Islet precursor cell (in vitro differentiated cells): ENCODE measurements around the gene ERGIC1.

Experiments
- DNase-seq: peaks from one replicate; pipeline ENCODE4 v3.0.0-alpha.2; 2018

The ERGIC1 gene

DNA sequence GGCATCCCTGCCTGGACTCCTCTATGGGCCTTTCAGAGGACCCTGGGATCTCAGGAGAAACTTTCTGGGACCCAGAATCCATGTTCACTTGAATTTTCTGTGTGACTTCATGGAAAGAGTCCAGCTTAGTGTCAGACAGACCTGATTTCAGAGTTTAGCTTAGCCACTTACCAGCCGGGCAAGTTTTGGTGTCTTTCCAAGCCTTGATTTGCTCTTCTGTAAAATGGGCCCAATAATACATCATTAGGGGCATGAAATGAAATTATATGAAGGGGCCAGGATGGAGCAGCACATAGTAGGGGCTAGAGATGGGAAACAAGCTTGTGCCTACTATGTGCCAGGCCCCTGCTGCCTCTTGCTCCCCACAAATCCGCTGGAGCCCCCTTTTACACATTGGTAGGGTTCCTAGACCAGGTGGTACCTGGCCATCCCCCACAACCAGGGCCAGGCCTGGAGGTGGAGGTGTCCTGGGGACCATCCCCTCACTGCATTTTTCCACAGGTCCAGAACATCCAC lies 92.0 kb downstream of the ERGIC1 start:
- DNase-seq, result no peak

DNA sequence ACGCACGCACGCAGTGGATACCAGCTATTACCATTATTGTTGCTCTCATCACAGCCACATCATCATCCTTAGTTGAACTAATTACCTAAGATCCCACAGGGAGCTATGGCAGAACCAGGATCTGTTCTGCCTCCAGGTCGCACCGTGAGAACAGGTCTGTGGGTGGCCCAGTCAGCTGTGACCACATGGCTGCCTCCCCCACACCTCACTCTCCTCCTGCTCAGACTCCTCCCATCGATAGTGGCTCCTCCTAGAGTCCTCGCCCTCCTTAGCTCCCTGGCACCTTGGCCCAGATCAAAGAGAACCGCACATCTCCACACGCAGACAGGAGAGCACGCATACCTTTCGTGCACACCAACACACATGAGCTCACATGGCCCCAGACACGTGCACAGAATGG lies 92.7 kb downstream of the ERGIC1 start:
- no peak for DNase-seq

DNA sequence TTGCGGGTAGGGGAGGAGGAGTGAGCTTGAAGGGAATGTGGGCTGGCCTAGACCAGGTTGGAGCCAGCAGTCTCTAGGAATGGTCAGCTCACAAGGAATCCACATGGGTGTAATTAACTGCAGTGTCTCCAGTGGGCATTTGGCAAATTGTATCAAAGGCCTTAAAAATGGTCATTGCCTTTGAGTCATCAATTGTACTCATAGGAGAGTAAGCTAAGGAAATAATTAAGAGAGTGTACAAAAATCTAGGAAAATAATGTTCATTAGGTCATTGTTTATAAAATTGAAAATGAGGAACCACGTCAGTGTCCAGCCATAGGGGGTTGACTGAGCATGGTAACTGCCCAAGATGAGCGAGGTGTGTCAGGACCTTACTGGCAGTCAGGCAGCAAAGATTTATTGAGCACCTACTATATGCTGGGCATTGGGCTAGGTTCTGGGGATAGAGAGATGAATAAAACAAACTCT lies 95.4 kb downstream of the ERGIC1 start:
- no peak for DNase-seq

DNA sequence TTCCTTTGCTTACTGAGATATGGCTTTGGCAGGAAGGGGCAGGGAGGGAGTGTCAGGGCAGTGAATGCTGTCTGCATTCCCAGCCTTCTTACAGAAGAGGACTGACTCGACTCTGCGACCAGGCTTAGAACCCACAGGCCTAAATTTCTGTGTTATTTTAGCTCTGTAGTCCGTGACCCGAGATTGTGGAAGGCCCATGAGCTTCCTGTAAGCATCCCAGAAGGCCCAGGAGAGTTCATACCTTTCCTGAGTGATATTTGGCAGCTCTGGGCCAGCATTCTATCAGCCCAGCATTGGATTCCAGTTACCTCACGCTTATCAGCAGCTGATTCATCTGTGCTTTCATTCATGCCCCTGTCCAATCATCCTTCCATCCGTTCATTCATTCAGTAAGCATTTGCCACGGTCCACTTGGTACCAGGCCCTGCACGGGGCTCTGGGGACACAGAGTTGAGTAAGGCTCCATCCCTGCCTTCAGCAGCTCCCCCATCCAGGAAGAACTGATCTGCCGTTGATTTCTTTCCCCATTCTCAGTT lies 97.0 kb downstream of the ERGIC1 start:
- DNase-seq, result peak; percentile 66

DNA sequence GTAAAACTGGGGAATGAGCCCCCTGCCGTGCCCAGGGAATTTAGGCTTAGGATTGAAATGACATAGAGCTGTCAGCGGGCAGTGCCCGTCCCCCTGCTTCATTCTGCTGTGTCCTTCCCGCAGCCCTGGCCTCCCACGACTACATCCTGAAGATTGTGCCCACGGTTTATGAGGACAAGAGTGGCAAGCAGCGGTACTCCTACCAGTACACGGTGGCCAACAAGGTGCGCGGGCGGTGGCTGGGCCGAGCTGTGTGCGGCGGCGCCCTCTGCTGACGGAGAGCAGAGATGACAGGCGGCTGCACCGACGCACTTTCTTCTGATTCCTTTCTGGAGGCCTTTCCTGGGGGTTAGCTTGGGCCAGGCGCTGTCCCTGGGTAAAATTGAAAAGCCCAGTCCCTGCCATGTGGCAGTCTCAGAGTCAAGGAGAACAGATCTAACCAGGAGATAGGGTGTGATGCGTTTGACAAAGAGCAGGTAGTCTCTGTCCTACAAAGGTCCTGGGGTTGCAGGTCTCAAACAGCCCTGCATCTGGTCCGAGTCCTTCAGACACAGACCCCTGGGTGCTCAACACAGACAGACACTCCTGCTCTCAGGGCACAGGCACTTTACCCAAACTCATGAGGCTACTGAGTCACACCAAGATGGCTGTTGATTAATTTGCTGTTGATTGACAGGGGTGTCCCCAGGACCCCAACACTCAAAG lies 98.4 kb downstream of the ERGIC1 start:
- peak; percentile 80 for DNase-seq

DNA sequence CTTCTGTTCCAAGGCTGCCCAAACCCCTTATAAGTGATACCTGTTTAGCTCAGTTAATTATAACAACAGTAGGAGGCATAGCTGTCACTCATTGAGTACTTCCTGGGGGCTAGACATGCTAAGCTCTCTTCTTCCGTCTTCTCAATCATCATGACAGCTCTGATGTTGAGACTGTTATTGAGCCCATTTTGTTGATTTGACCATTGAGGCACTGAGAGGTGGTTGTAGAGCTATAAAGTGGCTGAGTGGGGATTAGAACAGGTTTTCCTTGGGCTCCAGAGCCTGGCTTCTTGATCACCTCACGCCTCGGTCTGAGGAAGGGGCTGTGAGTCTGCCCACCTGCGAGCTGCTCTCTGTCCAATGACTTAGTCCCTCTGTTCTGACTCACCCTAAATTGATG lies 99.2 kb downstream of the ERGIC1 start:
- no peak for DNase-seq

DNA sequence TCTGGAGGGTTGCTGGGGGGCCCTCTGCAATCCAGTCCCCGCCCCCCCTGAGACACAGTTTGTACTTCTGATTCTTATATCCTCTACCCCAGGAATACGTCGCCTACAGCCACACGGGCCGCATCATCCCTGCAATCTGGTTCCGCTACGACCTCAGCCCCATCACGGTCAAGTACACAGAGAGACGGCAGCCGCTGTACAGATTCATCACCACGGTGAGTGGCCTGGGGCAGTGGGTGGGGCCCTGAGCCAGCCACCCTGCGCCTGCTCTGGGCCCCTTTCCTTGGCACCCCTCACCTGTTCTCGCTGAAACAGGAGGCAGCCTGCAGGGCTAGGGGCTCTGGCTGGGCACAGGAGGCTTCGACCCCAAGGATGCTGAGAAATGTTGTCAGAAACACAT lies 101.0 kb downstream of the ERGIC1 start:
- DNase-seq, result no peak

DNA sequence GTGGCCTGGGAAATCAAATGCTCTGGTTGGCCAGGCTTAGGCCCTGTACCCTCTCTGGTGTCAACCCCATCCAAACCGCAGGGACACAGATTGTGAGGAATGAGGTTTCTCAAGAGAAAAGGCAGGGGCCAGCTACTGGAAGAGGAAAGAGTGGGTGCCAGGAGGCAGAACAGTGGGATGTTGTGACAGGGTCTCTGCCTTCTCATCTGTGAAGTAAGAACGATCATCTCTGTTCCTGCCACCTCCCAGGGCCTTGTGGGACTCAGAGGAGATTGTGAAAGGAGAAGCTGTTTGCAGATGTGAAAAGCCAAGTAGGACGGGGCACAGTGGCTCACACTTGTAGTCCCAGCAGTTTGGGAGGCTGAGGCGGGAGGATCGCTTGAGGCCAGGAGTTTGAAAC lies 102.3 kb downstream of the ERGIC1 start:
- DNase-seq, result no peak

DNA sequence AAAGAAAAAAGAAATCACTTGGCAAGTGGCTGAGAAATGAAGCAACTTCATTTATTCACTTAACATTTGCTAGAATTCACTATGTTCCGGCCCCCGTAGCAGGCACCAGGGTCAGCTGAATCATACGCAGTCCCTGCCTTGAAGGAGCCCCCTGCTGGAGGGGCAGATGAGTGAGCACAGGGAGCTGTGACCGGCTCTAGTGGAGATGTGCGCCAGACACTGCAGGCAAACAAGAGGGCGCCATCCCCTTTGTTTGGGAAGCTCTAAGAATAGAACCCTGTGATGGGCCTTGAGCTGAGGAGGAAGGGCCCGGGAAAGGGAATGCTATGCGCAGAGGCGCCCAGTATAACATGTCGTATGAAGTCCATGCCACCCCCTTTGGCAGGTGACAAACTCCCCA lies 105.0 kb downstream of the ERGIC1 start:
- peak; percentile 81 for DNase-seq

DNA sequence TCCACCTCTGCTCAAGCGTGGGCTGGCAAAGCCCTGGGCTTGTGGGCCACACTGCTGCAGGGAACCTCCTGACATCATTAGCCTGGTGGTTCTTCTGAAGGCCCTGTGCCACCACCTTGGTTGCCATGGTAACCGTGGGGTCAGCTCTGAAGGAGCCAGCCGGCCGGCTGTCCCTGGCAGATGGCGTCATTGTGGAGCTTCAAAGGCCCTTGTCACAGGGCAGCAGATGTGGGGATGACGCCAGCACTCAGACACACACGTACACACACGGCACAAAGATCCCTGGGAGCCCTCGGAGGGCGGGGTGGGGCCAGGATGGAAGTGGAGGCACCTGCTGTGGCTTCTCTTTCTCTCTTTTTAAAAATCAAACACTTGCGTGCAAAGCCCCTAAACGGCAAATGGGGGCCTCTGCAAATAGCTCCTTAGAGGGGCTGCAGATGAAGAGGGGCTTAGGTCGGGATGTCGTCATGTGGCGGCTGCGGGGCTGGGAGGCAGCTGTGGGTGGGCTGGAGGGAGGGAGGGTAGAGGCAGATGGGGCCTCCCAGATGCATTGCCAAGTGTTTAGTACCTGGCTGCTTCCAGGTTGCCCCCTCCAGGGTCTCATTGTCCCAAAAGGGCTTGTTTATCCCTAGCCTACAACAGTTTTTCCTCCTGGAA lies 105.7 kb downstream of the ERGIC1 start:
- peak; percentile 45 for DNase-seq

DNA sequence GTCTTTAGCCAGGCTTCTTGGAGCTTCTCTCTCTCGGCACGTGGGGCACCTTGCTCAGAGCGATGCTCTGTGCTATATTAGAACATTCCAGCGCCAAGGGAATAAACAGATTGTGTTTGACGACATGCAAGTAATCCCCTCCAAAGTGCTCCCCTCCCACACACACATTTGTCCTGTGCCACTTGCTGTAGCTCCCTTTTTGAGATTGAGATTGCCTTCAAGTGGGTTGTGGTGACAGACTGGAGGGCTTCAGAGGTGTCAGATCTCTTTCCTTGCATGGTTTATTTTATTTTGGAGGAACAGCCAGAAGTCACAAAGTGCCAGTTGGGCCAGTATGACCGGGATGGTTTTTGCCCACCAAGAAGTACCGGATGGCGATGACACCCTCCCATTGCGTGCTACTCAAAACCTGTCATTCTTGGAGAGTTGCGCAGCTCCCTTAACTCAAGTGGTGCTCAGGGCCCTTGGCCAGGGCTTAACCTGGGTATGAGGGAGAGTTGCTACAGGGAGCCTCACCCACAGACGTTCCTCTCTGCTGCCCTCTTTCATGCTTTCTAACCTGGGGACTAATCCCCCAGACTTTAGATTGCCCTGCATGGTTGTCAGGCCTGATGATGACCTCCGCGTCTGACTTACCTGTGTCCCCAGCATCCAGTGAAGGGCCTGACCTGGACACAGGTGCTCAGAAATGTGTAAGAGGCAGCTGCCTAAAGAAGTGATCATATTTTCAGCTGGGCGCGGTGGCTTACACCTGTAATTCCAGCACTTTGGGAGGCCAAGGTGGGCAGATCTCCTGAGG lies 106.4 kb downstream of the ERGIC1 start:
- DNase-seq, result peak; percentile 44

DNA sequence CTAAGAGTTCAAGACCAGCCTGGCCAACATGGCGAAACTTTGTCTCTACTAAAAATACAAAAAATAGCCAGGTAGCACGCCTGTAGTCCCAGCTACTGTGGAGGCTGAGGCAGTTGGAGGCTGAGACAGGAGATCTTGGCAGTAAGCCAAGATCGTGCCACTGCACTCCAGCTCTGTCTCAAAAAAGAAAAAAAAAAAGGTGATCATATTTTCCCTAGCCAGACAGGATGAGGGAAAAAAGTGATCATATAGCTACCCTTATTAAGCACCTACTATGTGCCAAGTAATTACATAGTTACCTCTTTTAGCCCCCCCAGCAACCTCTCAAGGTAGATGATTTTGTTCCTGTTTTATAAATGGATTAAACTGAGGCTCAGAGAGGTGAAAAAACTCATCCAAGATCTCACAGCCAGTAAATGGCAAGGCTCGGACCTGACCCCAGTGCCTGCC lies 107.0 kb downstream of the ERGIC1 start:
- peak; percentile 42 for DNase-seq

DNA sequence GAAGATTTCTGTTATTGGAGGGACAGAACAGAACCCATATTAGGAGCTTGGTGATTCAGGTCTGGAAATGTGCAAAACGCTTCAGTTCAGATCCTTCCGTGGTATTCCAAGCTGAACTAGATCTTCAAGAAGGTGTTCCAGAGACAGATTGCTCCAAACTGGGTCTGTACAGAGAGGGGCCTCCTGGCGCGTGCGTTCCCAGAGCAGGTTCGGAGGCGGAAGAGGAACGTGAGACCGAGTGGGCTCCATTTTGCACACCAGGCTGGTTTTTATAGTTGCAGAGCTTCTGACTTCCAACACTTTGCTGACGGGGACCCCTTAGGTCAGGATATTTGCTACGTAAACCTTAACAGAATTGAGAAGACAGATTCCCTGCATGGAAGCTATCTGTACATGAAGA lies 108.5 kb downstream of the ERGIC1 start:
- DNase-seq, result no peak

DNA sequence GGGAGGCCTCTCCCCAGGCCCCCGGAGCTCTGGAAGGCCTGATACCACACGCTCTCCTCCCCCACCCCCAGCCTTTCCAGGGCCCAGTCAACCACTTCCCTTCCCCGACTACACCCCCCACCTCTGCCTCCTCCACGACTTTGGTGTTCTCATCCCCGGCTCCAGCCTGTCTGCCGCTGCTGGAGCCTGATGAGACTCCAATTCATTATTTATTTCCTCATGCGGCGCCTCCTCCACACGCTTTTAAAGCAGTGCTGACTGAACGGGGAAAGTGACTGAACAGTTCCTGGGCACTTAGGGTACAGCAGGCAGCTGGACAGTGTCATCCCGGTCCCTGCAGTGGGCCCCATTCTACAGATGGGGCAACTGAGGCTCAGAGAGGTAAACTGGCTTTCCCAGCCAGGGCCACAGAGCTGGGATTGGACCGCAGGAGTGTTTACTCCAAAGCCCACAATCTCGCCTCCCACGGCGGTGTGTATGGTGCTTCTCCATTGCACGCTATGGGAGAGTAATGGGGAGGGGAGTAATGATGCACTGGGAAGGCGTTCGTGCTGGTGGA lies 109.3 kb downstream of the ERGIC1 start:
- DNase-seq, result peak; percentile 88

DNA sequence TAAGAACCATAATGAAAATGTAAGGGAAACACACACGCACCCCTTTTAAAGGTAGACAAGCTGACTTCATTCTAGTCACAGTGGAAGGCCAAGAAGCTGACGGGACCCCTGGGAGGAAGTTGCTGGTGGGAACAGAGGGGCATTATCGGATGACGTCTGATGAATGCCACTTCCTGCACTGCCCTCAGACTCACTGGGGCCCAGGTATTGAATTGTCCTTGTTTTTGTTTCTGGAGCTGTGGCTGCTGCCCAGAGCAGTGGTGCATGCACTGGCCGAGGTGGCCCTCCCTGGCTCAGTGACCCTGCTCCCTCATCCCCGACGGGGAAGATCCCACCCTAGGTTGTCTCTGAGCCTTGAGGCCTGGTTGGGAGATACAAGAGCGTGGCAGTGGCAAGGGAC lies 109.9 kb downstream of the ERGIC1 start:
- peak; percentile 46 for DNase-seq

DNA sequence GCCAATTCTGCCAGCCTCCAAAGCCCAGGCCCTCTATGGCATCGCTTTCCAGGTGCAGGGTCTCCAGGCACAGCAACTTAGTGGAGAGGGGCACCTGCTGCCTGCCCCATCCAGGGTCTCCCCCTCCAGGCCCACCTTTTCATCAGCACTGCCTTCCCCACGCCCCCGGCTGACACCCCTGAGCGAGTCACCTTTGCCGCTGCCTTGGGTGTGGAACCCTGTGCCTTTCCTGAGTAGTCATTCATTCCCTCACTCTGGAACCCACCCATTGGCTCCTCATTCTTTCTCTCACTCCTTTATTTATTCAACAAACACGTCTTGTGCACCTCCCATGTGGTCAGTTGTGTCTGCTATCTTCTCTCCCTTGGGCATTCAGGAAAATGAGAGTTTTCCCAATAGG lies 110.7 kb downstream of the ERGIC1 start:
- DNase-seq, result peak; percentile 49

DNA sequence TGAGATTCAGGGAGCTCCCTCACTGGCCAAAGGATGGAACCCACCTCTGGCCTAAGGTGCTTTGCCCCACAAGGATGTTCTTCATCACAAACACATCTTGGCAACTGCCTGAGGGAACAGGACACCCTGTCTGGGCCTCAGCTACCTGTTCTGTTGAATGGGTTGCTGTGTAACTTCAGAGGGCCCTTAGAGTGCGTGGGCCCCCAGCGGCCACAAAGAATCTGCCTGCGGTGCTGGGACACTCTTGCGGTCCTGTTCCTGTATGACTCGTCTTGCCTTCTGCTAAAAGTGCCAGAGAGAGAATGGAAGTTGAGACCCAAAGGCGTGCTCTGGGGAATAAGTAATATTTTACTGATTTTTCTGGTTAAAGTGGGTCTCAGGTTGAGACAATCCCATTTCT lies 111.1 kb downstream of the ERGIC1 start:
- no peak for DNase-seq

DNA sequence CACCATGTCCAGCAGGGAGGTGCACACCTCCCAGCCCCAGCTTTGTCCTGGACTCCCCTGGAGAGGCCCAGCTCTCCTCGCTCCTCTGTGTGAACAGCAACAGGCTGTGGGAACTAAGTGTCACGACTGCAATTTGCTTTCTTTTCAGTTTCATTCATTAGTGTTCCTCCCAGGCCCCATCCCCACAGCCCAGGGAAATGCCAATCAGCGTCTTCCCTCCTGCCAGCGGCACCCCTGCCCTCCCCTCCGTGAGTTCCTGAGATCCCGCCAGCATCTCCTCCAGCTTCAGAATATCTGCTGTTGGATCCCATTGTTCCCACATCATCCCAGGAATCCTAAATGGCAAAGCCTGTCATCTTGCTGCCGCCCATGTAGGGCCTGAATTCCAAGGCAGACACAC lies 112.1 kb downstream of the ERGIC1 start:
- no peak for DNase-seq

DNA sequence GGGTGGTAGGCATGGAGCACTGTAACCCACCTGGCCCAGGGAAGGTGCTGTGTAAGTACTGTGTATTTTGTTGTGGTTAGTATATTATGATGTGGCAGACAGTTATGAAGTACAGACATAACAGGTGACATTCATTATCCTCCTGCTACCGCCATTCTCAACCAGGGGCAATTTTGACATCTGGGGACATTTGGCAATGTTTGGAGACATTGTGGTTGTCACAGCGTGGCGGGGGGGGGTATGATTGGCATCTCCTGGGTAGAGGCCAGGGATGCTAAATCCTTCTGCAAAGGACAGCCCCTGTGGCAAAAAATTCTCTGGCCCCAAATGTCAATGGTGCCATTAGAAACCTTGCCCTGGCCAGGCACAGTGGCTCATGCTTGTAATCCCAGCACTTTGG lies 115.4 kb downstream of the ERGIC1 start:
- DNase-seq, result no peak

DNA sequence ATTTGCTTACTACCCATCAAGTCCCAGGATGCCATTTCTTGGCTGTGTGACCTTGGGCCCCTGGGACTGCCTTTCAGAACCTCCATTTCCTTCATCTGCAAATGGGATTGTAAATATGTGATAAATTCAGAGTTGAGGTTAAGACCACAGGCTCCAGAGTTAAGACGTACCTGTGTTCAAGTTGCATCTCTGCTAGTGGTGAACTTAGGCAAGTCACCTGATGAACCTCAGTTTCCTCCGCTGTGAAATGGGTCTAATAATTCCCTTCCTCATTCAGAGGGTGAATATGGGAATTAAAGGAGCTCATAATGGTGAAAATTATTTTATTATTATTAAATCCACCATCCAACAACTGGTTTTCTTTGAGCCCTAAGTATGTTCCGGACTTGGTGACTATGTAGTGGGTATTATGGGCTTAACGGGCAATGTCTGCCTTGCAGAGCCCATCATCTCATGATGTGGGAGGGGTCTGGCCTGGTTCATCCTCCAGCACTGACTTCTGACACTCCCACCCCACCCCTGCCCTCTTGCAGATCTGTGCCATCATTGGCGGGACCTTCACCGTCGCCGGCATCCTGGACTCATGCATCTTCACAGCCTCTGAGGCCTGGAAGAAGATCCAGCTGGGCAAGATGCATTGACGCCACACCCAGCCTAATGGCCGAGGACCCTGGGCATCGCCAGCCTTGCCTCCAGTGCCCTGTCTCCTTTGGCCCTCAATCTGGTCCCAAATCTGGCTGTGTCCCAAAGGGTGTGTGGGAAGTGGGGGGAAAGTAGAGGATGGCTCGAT lies 116.3 kb downstream of the ERGIC1 start:
- no peak for DNase-seq

DNA sequence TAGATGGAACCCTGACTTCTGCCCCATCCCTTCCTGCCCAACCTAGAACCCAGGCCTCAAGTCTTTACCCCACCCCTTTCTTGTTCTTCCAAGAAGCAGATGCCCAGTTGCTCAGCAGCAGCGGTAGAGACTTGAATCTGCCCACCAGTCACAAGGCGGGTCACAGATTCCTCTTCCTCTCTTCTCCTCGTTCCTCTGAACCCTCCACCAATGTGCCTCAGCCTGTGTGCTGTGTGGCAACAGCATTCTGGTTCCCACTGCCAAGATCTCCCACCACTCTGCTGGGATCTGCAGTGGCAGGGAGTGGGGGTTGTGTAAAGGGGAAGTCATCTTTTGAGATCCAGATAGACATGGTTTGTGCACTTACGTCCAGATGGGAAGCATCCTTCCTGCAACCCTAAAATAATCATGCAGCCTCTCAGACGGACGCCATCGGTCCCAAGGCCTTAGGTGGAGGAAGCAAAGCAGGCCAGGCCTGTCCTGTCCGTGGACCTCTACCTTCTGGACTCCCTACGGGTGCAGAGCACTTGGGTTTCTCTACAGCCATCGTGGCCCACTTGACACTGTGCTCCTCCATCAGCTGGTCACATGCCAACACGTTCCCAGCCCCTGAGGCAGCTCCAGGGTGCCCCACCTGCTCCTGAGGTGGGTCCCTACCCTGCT lies 117.5 kb downstream of the ERGIC1 start:
- DNase-seq, result no peak
